IPS-11a (cell line): Measurements from ENCODE around the gene RNF144A.
"Not testable (repeated sequence)": the region's sequence is repeated elsewhere in the genome, so short reads cannot be mapped to it uniquely, and the experiment has no call there.

Source experiments
- H3K4me3 ChIP-seq: one replicate; pipeline ENCODE4 v1.5.1; 2013; ENCODE audit warnings: low read depth, low read length, control low read depth

The RNF144A gene

DNA sequence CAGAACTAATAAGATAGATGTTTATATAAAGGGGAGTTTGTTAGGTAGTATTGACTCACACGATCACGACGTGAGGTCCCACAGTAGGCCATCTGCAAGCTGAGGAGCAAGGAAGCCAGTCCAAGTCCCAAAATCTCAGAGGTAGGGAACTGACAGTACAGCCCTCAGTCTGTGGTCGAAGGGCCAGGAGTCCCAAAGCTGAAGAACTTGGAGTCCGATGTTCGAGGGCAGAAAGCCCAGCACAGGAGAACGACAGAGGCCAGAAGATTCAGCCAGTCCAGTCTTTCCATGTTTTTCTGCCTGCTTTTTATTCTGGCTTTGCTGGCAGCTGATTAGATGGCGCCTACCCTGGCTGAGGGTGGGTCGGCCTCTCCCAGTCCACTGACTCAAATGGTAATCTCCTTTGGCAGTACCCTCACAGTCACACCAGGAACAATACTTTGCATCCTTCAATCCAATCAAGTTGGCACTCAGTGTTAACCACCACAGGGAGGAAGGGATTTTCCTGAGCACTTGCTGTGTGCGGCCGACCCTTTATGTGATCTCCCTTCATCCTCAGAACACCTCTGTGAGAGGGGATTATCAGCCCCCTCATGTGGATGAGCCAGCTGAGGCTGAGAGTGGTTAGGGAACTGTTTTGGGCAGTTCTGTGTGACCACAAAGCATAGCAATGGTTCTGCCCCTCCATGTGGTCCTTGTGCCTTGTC is 78.3 kb downstream of the RNF144A start:
- no peak overlapping the region for H3K4me3 ChIP-seq

DNA sequence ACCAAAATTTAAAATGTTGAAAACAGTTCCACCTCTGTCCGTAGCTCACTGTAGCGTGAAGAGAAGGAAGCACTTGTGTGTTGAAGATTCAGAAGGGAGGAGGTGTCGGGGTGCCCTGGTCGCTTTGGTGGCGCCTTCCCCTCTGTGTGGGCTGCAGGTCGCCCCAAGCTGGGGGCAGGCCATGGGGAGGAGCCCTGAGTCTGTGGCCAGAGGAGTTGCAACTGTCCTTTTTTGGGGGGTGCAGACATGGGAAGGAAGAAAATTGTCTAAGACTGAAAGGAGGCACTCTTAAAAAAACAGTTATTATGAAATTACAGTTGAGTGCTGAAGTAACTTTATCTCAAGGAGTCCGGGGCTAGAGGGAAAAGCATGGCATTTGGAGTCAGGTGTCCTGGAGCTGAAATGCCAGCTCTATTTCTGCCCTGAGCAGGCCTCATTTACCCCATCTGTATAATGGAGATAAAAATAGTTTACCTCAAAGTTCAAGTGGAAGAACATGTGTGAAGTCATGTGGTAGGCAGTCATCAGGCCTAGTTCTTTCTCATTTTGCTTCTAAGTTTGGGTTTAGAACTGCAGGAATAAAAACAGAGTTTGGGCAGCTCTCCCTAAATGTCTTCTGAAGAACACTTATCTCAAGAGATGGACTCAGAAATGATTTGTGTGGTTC is 82.1 kb downstream of the RNF144A start:
- no peak overlapping the region for H3K4me3 ChIP-seq

DNA sequence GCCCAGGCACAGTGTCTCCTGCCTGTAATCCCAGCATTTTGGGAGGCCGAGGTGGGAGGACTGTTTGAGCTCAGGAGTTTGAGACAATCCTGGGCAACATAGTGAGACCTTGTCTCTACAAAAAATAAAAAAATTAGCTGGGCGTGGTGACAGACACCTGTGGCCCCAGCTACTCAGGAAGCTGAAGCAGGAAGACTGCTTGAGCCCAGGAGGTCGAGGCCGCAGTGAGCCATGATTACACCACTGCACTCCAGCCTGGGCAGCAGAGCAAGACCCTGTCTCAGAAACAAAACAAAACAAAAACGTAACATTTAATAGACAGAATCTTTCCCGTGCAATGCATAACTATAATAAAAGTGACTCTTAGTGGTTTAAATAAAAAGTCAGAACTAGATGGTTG is 84.2 kb downstream of the RNF144A start:
- H3K4me3 ChIP-seq, result not testable (repeated sequence)

DNA sequence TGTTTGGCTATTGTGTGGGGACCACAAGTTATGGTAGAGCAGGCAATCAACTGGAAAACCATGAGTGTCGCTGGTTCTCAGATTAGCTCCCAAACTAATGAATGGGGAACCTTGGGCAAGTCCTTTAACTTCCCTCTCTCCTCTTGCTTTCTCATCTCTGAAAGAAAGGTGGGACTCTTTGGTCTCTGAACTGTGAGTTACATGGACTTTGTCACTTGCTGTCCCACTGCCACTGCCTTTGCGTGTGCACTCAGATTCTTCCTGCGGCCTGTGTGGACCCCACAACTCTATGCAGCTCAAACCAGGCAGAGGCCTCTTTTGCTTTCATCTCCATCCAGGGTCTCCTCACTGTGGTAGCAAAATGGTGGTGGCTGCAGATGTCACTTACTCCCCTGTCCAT is 86.7 kb downstream of the RNF144A start:
- no peak overlapping the region for H3K4me3 ChIP-seq

DNA sequence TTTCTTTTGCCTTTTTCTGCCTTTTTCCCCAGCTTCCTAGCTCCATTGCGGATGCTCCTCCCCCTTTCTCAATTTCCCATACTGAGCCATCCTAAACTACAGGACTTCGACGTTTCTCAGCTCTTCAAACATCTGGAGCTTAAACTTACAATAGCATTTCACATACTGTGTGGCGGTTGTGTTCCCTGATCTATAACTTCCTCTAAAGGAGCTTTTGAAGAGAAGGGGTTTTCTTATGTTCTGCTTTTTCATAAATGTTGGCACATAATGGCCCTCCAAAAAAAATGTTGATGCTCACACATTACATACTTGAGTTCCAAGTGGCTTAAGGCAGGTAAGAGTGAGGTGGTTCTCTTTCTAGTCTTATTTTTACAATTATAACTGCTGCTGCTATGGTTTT is 87.4 kb downstream of the RNF144A start:
- H3K4me3 ChIP-seq, result no peak overlapping the region

DNA sequence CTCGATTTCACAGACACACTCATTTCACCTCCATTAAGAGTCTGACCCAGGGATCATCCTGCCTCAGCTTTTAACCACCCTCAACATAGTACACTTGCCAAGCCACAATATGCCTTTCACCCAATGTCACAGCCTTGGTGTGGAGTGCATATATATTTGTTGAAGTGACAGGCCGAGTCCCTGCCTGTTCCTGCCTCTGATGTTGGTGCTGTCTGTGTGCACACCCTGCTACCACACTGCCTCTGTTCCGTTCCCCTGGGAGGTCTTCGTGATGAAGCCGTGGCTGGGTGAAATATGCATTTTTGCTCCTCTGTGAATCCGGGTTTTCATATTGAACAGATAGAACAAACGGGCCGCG is 90.3 kb downstream of the RNF144A start:
- no peak overlapping the region for H3K4me3 ChIP-seq

DNA sequence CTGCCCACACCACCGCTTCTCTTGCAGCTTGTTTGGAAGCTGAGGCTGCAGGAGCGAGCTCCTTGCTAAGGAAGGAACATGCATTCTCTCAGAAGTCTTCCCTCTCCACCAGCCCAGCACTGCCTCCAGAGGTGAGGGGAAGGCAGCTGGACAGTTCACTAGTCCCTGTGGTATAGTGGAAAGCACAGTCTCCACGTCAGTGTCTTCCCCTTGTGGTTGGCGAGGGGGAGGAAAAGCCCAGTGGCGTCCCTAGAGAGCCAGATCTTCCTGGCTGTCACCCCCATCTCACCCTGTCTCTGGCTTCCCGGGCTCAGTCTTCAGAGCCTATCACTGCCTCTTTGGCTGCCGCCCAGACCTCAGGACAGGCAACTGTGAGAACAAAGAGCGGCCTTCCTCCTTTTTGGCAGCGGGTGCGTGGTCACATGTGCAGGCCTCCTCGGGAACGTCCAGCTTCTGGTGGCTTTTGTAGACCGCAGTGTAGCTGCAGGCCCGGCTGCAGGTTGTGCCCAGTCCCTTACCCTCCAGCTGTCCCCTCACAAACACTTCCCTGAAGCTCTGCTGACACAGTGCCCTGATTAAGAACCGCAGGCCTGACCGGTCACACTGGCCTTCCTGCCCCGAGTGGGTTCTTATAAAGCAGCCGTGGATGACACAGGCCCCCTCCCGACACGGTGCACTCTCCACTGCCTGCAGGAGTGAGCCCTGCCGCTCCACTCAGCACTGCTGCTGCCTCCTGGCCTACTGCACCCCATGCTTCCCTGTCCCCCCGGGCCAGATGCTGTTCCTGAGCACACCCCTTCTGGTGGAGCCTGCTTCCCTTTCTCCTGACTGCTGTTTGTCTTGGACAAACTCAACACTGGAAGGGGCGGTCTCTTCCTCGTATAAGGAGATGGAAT is 90.9 kb downstream of the RNF144A start:
- no peak overlapping the region for H3K4me3 ChIP-seq

DNA sequence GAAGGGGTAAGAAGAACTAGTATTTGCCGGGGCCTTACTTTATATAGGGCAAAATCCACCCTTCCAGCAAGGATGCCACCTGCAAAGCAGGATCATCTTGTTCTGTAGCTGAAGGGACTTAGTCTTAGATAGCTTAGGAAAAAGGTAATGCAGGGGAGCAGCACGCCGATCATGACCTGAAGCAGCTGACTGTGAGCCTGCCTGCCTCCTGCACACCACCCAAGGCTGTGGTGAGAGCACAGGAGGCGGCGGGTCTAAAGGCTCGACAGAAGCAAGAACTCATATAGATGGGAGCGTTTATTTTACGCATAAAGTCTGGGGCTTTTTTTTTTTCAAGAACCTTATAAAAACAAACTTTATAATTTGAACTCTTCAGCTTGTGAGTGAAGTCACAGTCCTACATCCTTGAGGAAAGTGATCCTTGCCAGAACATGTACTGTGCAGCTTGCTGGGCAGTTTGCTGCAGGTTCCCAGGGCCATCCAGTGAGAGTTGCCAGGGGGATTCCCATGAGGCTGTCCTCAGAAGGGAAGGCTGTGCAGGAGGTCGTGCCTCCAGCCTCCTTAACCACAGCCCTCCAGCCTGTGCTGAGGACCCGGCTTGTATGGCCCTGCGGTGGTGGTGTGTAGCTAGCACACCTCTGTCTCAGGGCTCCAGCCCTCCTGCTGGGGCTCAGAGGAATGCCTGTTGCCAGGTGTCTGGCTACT is 92.1 kb downstream of the RNF144A start:
- H3K4me3 ChIP-seq, result no peak overlapping the region

DNA sequence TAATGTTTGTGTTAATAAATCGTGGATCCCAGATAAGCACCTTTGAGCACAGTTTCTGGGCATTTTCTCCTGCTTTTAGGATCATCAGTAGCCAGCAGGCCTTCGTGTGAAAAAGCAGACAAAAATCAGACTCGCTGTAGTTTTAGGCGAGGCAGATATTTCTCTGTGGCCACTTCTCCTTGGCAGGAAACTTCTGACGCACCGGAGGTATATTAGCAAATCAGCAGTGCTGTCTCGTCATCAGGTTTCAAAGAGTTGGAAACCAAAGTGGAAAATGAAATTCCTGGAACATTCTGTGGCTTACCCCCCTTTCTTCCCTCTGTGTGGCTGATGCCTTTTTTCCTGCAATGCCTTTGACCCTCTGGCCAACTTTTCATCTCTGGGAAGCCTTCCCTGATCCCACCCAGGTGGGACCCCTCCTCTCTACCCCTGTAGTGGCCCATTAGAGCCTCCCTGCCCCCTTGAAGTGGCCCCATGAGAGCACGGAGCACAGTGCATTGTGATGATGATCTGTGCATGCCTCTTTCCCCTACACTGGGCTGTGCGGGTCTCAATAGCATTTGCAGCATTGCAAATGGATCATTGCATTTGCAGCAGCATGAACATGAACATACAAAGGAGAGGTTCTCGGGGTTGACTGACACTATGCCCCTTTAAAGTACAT is 93.3 kb downstream of the RNF144A start:
- H3K4me3 ChIP-seq, result no peak overlapping the region

DNA sequence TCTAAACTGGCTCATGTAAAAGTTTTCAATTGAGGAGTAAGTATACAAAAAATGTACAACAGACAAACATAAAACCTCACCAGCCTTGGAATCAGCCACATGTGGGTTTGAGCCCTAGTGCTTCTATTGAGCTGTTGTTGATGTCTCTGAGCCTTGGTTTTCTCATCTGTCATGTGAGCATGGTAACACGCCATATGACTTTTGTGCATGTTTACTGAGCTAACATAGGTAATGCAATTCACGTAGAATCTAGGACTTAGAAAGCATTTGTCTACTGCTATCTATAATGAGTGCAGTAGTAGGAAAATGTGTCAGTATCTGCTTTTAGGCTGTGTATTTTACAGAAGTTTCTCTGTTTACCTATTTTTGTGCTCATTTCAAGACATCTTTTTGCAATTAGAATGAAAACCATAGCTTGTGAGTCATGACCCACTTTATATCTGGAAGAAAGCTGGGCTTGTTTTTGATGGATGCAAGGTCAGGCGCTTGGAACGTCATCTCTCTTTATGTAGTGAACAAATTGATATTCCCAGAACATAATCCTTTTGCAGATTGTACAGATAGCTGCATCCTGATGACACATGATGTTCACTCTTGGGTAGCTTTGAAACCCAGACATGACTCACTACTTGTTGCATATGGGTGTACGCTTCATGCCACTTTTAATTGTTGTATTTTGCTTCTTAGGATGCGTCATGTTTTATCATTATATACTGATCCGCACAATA is 94.3 kb downstream of the RNF144A start:
- H3K4me3 ChIP-seq, result no peak overlapping the region

DNA sequence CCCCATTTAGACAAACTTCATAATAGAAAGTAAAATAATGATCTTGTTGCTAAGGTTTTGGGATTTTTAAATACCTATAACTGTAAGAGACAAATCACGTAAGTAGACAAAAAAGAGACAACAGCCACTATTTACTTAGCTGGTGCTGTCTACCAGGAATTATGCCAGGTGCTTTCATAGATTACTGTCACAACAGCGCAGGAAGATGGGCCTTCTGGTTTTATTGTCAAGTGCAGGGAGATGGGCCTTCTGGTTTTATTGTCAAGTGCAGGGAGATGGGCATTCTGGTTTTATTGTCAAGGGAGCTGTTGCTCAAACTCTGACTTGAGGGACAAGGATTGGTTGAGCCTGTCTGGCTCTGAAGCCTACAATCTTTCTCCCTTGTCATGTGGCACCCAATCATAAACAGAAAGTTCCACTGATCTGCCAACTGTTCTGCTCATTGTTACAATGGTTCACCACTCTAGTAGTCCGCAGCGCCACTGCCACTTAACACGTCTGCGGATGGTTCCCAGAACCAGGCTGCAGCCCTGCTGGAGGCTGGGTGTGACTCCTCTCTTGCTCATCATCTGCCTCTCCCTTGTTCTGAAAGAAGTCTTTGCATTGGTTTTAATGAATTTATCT is 95.0 kb downstream of the RNF144A start:
- H3K4me3 ChIP-seq, result no peak overlapping the region

DNA sequence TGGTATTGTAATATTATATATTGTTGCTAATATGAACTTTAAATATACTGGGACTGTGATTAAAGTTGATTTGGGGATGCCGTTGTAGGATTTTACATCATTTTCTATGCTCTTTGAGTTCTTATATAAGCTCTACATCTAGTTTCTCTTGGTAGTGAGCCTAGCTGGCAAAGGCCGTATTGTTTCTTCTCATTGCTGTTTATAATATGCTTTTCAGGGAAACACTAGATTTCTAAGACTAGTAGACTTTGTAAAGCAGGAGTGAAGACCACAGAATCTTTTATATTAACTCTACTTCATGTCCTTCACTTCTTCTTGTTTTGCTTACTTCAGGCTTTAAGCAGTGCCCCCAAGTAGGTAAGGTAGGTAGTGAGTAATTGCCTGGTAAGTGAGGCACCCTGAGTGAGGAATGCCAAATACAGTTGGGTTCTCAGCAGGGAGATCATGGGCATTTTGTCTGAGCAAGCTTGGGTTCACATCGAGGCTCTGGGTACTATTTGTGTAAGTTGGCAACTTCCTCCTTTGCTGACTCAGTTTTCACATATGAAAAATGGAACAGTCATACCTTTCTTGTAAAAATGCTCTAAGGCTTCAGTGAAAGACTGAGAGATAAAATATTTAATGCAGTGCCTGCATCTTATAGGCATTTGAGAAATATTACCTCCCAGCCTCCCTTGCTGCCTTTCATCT is 96.4 kb downstream of the RNF144A start:
- no peak overlapping the region for H3K4me3 ChIP-seq

DNA sequence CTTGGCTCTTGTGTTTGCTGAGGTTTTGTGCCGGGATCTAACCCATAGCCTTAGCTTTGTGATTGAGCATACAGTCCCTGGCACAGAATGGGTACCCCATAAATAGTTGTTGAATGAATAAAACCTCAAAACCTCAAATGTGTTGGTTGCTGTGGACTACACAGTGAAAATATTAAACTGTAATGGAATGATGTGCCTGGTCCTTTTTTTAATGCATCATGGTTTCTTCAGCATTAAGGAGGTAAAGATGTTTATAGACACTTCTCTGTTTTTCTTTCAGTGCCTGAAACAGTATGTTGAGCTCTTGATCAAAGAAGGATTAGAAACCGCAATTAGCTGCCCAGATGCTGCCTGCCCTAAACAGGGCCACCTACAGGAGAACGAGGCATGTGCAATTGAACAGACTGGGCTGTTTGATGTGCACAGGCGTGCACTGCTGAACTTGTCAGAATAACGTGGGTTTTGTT is 97.0 kb downstream of the RNF144A start:
- no peak overlapping the region for H3K4me3 ChIP-seq

DNA sequence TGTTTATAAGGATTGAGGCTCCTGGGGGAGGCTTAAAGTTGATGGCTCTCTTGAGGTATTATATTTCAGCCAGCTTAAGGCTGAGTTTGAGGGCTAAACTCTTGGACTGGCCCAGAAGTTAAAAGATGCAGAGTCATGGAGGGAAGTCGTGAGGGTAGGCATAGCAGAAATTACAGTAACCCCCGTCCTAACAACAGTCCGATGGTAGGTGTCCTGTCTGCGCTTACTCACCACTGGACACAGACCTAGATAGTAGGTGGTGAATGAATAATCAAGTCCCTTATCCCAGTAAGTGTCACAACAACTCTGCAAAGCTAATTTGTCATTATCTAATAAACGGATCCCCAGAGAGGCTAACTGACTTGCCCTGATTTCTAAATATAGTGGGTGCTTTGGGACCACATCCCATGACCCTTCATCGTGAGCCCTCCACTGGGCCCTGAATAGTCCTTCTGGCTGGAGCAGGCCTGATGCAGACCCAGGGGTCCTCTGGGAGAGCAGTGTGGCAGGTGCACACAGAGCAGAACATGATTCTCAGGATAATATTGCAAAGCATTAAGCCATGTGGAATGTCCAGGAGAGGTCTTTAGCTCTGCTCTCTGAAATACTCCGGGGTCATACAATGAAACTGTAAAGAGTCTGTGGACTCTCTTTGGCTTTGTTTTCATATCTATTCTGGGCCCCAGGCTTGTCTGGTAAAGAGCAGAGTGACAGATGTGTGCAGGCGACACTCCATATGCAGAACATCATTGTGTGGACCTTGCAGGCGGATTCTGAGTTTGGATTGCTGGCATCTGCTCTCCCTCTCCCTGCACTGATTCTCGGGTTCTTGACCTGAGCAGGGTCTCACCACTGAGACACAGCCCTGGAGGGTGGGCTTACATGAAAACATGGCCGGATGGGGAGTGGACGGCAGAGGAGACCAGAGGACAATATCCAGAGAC is 98.1 kb downstream of the RNF144A start:
- no peak overlapping the region for H3K4me3 ChIP-seq

DNA sequence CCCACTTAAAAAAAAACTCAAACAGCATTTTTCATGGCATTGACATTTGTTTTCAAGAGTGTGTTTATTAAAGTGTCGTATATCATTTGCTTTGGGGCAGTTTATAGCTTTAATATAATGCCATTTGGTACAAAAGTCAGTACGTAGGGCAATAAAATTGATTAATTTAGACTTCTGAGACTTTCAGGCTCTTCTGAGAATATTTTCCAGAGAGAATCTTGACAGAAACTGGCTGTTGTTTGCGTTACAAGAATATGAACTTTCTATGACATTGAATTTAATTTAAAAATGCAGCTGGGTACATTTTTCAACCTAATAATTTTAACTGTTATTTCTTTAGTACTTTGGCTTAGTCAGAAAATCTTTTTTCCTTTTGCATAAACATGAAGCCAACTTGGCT is 98.9 kb downstream of the RNF144A start:
- H3K4me3 ChIP-seq, result no peak overlapping the region

DNA sequence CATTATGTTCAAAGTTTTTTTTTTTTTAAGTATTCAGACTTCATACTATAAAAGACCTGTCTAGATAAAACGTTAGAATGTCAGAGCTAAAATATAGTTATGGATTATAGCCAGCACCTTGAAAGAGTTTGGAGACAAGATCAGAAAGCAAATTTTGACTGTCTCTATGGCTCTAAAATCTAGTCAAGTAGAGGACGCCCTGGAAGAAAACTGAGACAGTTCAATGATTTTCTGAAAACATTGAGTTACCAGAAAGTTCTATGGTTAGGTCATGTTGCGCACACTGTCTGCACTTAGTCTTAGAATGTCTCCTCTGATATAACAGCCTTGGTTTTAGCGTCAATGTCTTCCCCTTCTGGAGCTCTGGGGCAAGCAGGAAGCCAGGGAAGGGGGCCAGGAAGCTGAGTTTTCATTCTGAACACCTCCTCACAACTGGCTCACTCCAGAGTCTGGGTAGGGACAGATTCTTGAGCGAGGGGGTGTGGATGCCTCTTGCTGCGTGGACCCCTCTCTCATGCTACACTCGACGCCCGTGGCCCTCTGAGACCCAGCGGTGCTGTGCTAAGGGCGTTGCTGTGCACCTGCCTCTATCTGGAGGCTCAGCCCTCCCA is 99.5 kb downstream of the RNF144A start:
- no peak overlapping the region for H3K4me3 ChIP-seq

DNA sequence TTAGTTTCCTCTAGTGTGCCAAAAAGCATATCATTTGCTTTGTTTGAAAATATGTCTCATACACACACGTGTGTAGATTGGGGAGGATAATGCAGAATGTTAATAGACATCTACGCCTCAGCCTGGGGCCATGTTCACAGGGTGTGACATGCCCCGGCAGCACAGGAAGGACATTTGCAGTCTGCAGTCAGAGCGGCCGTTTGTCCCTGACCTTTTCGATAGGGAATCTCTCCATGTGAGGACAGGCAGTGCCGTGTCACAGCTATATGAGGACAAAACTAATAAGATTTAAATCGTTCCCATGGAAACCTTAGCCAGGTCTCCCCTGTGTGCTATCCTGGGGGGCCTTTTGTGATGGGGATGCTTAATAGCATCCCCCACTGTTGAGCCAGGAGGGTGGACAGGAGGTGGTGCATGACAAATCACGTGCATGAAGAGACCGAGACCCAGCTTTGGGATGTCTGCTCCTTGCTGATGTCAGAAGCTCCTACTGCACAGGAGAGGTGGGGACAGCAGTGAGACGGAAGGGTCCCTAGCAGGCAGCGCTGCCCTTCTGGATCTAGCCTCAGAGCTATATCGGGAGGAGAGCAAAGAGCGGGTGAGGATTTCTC is 100.6 kb downstream of the RNF144A start:
- no peak overlapping the region for H3K4me3 ChIP-seq
